Measurements from ENCODE around the gene RPL23. TPM values are rescaled to one million over a fixed set of nuclear protein-coding genes. Genes with fewer than 3 reads are reported as not detected.

RPL23 gene
- total and polyA plus RNA-seq, 9 of the 15 experiments (the other 6 are each of a cell fraction or from before 2014, with no cell fraction given), result 1,745 to 3,667 (median 3,096) TPM

DNA sequence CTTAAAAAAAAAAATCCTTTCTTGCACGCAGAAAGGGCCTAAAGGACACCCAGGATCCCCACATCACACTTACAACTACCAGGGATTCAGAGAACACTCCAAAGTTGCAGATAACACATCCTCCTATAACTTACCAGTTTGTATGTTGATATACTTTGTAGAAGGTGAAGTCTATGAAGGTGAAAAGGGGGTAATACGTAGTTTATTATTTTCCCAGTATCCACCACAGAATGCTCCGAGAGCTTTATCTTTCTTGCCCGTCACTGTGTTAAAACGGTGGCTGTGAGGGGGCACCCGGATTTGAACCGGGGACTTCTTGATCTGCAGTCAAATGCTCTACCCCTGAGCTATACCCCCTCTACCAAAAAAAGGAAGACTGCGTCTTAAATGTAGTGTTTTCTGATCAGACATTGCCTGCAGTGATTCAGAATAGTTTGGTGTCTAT, 7.9 kb upstream of the RPL23 start (continued):
- TF ChIP-seq HDGF (IDR thresholded peaks at IDR 0.05) (no peak), NR2C1 (IDR thresholded peaks at IDR 0.05) (no peak), NR2C1 (tag; IDR thresholded peaks at IDR 0.05) (no peak), ZNF184 (CRISPR knock-in tag; IDR thresholded peaks at IDR 0.05) (no peak), MTA2 (IDR thresholded peaks at IDR 0.05; ENCODE audit: low read depth) (no peak), CTBP1 (IDR thresholded peaks at IDR 0.05; ENCODE audit: borderline replicate concordance) (peak; percentile 41; the same call in 1 of the 2 replicates), SMARCA4 (IDR thresholded peaks at IDR 0.05) (no peak), SOX6 (IDR thresholded peaks at IDR 0.05) (peak; percentile 57; the same call in 1 of the 2 replicates), EHMT2 (IDR thresholded peaks at IDR 0.05) (no peak), MAFK (IDR thresholded peaks at IDR 0.05; ENCODE audit: low read length) (no peak), CREBBP (IDR thresholded peaks at IDR 0.05; ENCODE audit: low read depth, low read length) (no peak), PCBP1 (IDR thresholded peaks at IDR 0.05; ENCODE audit: low read depth, low read length, poor library complexity, severe bottlenecking) (no peak), ZSCAN29 (IDR thresholded peaks at IDR 0.05) (peak; percentile 78; the same call in 1 of the 2 replicates), GTF2A2 (tag; IDR thresholded peaks at IDR 0.05) (no peak), ZNF174 (CRISPR knock-in tag; IDR thresholded peaks at IDR 0.05) (no peak), COPS2 (conservative IDR thresholded peaks at IDR 0.05) (no peak), POLR2AphosphoS2 (IDR thresholded peaks at IDR 0.05; ENCODE audit: low read length) (no peak), ARID1B (IDR thresholded peaks at IDR 0.05) (no peak), KLF16 (IDR thresholded peaks at IDR 0.05) (no peak), TFAM (CRISPR knock-in tag; conservative IDR thresholded peaks at IDR 0.05) (no peak), EP400 (IDR thresholded peaks at IDR 0.05) (0 out of 2 replicates have a peak, but pooled peaks have one; percentile 22), SMARCA5 (IDR thresholded peaks at IDR 0.05) (no peak), ELF4 (CRISPR knock-in tag; IDR thresholded peaks at IDR 0.05) (0 out of 2 replicates have a peak, but pooled peaks have one; percentile 49), NFXL1 (CRISPR knock-in tag; IDR thresholded peaks at IDR 0.05) (no peak), FOSL1 (tag; conservative IDR thresholded peaks at IDR 0.05) (0 out of 2 replicates have a peak, but pooled peaks have one; percentile 12), SREBF2 (CRISPR knock-in tag; IDR thresholded peaks at IDR 0.05) (no peak), MYBL2 (IDR thresholded peaks at IDR 0.05; ENCODE audit: low read depth) (no peak), MYBL2 (CRISPR knock-in tag; IDR thresholded peaks at IDR 0.05; ENCODE audit: borderline replicate concordance) (no peak), GATA2 (CRISPR knock-in tag; IDR thresholded peaks at IDR 0.05) (no peak), ZBED1 (IDR thresholded peaks at IDR 0.05) (no peak), YBX1 (IDR thresholded peaks at IDR 0.05) (no peak), ZBTB8A (IDR thresholded peaks at IDR 0.05; ENCODE audit: partially characterized antibody) (no peak), SMARCE1 (IDR thresholded peaks at IDR 0.05) (no peak), HDAC3 (IDR thresholded peaks at IDR 0.05; ENCODE audit: borderline replicate concordance, partially characterized antibody) (no peak)
- TF ChIP-seq, protein P1, sequence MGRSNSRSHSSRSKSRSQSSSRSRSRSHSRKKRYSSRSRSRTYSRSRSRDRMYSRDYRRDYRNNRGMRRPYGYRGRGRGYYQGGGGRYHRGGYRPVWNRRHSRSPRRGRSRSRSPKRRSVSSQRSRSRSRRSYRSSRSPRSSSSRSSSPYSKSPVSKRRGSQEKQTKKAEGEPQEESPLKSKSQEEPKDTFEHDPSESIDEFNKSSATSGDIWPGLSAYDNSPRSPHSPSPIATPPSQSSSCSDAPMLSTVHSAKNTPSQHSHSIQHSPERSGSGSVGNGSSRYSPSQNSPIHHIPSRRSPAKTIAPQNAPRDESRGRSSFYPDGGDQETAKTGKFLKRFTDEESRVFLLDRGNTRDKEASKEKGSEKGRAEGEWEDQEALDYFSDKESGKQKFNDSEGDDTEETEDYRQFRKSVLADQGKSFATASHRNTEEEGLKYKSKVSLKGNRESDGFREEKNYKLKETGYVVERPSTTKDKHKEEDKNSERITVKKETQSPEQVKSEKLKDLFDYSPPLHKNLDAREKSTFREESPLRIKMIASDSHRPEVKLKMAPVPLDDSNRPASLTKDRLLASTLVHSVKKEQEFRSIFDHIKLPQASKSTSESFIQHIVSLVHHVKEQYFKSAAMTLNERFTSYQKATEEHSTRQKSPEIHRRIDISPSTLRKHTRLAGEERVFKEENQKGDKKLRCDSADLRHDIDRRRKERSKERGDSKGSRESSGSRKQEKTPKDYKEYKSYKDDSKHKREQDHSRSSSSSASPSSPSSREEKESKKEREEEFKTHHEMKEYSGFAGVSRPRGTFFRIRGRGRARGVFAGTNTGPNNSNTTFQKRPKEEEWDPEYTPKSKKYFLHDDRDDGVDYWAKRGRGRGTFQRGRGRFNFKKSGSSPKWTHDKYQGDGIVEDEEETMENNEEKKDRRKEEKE (IDR thresholded peaks at IDR 0.05; ENCODE audit: borderline replicate concordance in 1 of 2, control insufficient read depth in 1 of 2, low read depth in 2 of 2, low read length in 1 of 2), result peak in 1 of 2 experiments; percentile 24; a peak in 1 of 4 replicates
